ENCODE measurements around the gene PRKG1. TPM values are rescaled to one million over a fixed set of nuclear protein-coding genes. Genes with fewer than 3 reads are reported as not detected.

PRKG1 gene
- total RNA-seq, 1 donor, result 19.5 TPM

GRCh38 chr10:51344371-51344770, 270.1 kb downstream of the PRKG1 start:
- no peaks in the 10 kb centered on the region for H3K9me3 ChIP-seq (ENCODE audit: low read depth, low read length)
- no peak for DNase-seq (ENCODE audit: insufficient read length, low spot score, missing footprints)
- H3K27ac ChIP-seq (ENCODE audit: low read depth, low read length), result no peak overlapping the region
- H4K20me1 ChIP-seq (ENCODE audit: insufficient read depth, low read length), result no peaks in the 10 kb centered on the region
- H3K36me3 ChIP-seq (ENCODE audit: insufficient read depth, low read length), result no peaks in the 10 kb centered on the region
- TF ChIP-seq CTCF (IDR thresholded peaks at IDR 0.05; ENCODE audit: extremely low read depth, low read depth, low read length), result no peak
- H3K4me1 ChIP-seq (ENCODE audit: insufficient read depth, low read length), result no peaks in the 10 kb centered on the region
- H2AFZ ChIP-seq (ENCODE audit: low read length), result no peak overlapping the region
- H3K27me3 ChIP-seq (ENCODE audit: insufficient read depth, low read length), result no peaks in the 10 kb centered on the region
- no peaks in the 10 kb centered on the region for H3K79me2 ChIP-seq (ENCODE audit: insufficient read depth, low read length)
- no peak overlapping the region for H3K4me3 ChIP-seq (ENCODE audit: insufficient read depth, low read length)
- no peak overlapping the region for H3K4me2 ChIP-seq (ENCODE audit: insufficient read depth, low read length)

- Histone ChIP-seq H3K9me3 (ENCODE audit: low read depth, low read length) (no peaks in the 10 kb centered on the region), H3K4me1 (ENCODE audit: insufficient read depth, low read length) (no peaks in the 10 kb centered on the region)
Measured at GRCh38 chr10:51348622-51349021, 274.3 kb downstream of the PRKG1 start.

GRCh38 chr10:51357170-51357569, 282.9 kb downstream of the PRKG1 start:
- TF ChIP-seq CTCF (IDR thresholded peaks at IDR 0.05; ENCODE audit: extremely low read depth, low read depth, low read length), result no peak
- peaks cover 2% of the 10 kb centered on the region for H4K20me1 ChIP-seq (ENCODE audit: insufficient read depth, low read length)
- H3K4me3 ChIP-seq (ENCODE audit: insufficient read depth, low read length), result no peak overlapping the region
- no peaks in the 10 kb centered on the region for H3K9me3 ChIP-seq (ENCODE audit: low read depth, low read length)
- H3K27ac ChIP-seq (ENCODE audit: low read depth, low read length), result no peak overlapping the region
- no peaks in the 10 kb centered on the region for H3K36me3 ChIP-seq (ENCODE audit: insufficient read depth, low read length)
- DNase-seq (ENCODE audit: insufficient read length, low spot score, missing footprints), result no peak
- H3K27me3 ChIP-seq (ENCODE audit: insufficient read depth, low read length), result no peaks in the 10 kb centered on the region
- H3K4me2 ChIP-seq (ENCODE audit: insufficient read depth, low read length), result no peak overlapping the region
- H2AFZ ChIP-seq (ENCODE audit: low read length), result no peak overlapping the region
- no peaks in the 10 kb centered on the region for H3K79me2 ChIP-seq (ENCODE audit: insufficient read depth, low read length)
- H3K4me1 ChIP-seq (ENCODE audit: insufficient read depth, low read length), result no peaks in the 10 kb centered on the region

More at GRCh38 chr10:51348622-51349021, 274.3 kb downstream of the PRKG1 start:
- Histone ChIP-seq H3K4me2 (ENCODE audit: insufficient read depth, low read length) (no peak overlapping the region), H3K79me2 (ENCODE audit: insufficient read depth, low read length) (no peaks in the 10 kb centered on the region), H3K36me3 (ENCODE audit: insufficient read depth, low read length) (no peaks in the 10 kb centered on the region), H3K4me3 (ENCODE audit: insufficient read depth, low read length) (no peak overlapping the region), H4K20me1 (ENCODE audit: insufficient read depth, low read length) (no peaks in the 10 kb centered on the region), H3K27ac (ENCODE audit: low read depth, low read length) (no peak overlapping the region), H3K27me3 (ENCODE audit: insufficient read depth, low read length) (no peaks in the 10 kb centered on the region), H2AFZ (ENCODE audit: low read length) (no peak overlapping the region)
- no peak for DNase-seq (ENCODE audit: insufficient read length, low spot score, missing footprints)
- TF ChIP-seq CTCF (IDR thresholded peaks at IDR 0.05; ENCODE audit: extremely low read depth, low read depth, low read length), result no peak

- no peak for DNase-seq (ENCODE audit: insufficient read length, low spot score, missing footprints)
- no peak for TF ChIP-seq CTCF (IDR thresholded peaks at IDR 0.05; ENCODE audit: extremely low read depth, low read depth, low read length)
- no peak overlapping the region for H3K4me2 ChIP-seq (ENCODE audit: insufficient read depth, low read length)
- no peak overlapping the region for H3K27ac ChIP-seq (ENCODE audit: low read depth, low read length)
- no peaks in the 10 kb centered on the region for H3K4me1 ChIP-seq (ENCODE audit: insufficient read depth, low read length)
- H3K36me3 ChIP-seq (ENCODE audit: insufficient read depth, low read length), result no peaks in the 10 kb centered on the region
- H3K79me2 ChIP-seq (ENCODE audit: insufficient read depth, low read length), result no peaks in the 10 kb centered on the region
- H4K20me1 ChIP-seq (ENCODE audit: insufficient read depth, low read length), result peaks cover 2% of the 10 kb centered on the region
- no peak overlapping the region for H3K4me3 ChIP-seq (ENCODE audit: insufficient read depth, low read length)
- no peak overlapping the region for H2AFZ ChIP-seq (ENCODE audit: low read length)
- H3K27me3 ChIP-seq (ENCODE audit: insufficient read depth, low read length), result no peaks in the 10 kb centered on the region
- no peaks in the 10 kb centered on the region for H3K9me3 ChIP-seq (ENCODE audit: low read depth, low read length)
Measured at GRCh38 chr10:51358227-51358626, 283.9 kb downstream of the PRKG1 start.
